A549 (cell line): ENCODE data around the gene ENTREP1. TPM values are rescaled to one million over a fixed set of nuclear protein-coding genes. Genes with fewer than 3 reads are reported as not detected.

Experiments used
- ATAC-seq, 2 experiments: fragments of 200-7000 bp in 1 of 2; fragments of >200 bp in 1 of 2; cut with Nextera tagmentation in 1 of 2; cut with Tn5 transposase in 1 of 2; 3 replicates each; pipeline versions ENCODE4 v1.8.0 to v1.9.1; 2018 to 2020; ENCODE audit warnings: mild to moderate bottlenecking in 1 of 2, moderate library complexity in 1 of 2
- CTCF ChIA-PET: fragments of 300-600 bp; sonication (Branson Sonifier 250); formaldehyde crosslinking; extraction: SDS; loops from one replicate; lab custom pipeline; 2021; ENCODE audit warnings: antibody characterized with exemption, inconsistent platforms; lab: Yijun Ruan, JAX
- POLR2A ChIA-PET: fragments of 350-600 bp; formaldehyde crosslinking; extraction: SDS; loops from one replicate; lab custom pipeline; 2021; ENCODE audit warnings: antibody characterized with exemption, inconsistent platforms; lab: Yijun Ruan, JAX
- DNase-seq, 2 experiments: peaks; one replicate each; pipeline versions ENCODE4 v3.0.0 to v3.0.0-alpha.2; 2011 to 2016; ENCODE audit warnings: low read depth in 1 of 2, low spot score in 1 of 2
- FAIRE-seq: peaks from 2 replicates; lab custom pipeline; 2011; peaks lifted over from hg19 to GRCh38; lab: Jason Lieb, UNC
- H3K27ac ChIP-seq, 2 experiments: fragments of >200 bp; sonication (Bioruptor Twin); formaldehyde crosslinking; 3 replicates each; pipeline ENCODE4 v1.5.1; 2016 to 2017
- H3K4me1 ChIP-seq: fragments of >200 bp; sonication (Bioruptor Twin); formaldehyde crosslinking; 3 replicates; pipeline ENCODE4 v1.6.1; 2016
- H3K4me2 ChIP-seq: fragments of >200 bp; sonication (Bioruptor Twin); formaldehyde crosslinking; 3 replicates; pipeline ENCODE4 v1.6.1; 2016
- H3K4me3 ChIP-seq: fragments of >200 bp; sonication (Bioruptor Twin); formaldehyde crosslinking; 3 replicates; pipeline ENCODE4 v1.5.1; 2016
- H3K9me3 ChIP-seq: fragments of >200 bp; sonication (Bioruptor Twin); formaldehyde crosslinking; 3 replicates; pipeline ENCODE4 v1.6.1; 2016
- CBX2 ChIP-seq: fragments of 200-600 bp; sonication (generic); IDR thresholded peaks from 2 replicates; pipeline ENCODE4 v1.6.1; 2016; ENCODE audit warnings: low read depth, mild to moderate bottlenecking, borderline replicate concordance
- CHD4 ChIP-seq: fragments of 200-600 bp; sonication (generic); IDR thresholded peaks from 2 replicates; pipeline ENCODE4 v1.6.1; 2016; ENCODE audit warnings: antibody characterized with exemption, mild to moderate bottlenecking, borderline replicate concordance
- E2F6 ChIP-seq: IDR thresholded peaks from 2 replicates; pipeline ENCODE4 v1.6.1; 2012; ENCODE audit warnings: low read depth, borderline replicate concordance
- EHMT2 ChIP-seq: fragments of 200-600 bp; sonication (generic); IDR thresholded peaks from 2 replicates; pipeline ENCODE4 v1.6.1; 2016; ENCODE audit warnings: antibody characterized with exemption, low read depth, mild to moderate bottlenecking, moderate library complexity
- ESRRA ChIP-seq: fragments of 150-350 bp; IDR thresholded peaks from 2 replicates; pipeline ENCODE4 v1.6.1; 2014; ENCODE audit warnings: mild to moderate bottlenecking, low read length, borderline replicate concordance
- FOSL2 ChIP-seq, 2 experiments: fragments of 450-650 bp in 1 of 2; fragments of >200 bp in 1 of 2; sonication (Bioruptor Twin) in 1 of 2; formaldehyde crosslinking; IDR thresholded peaks; 2 replicates each; pipeline versions ENCODE4 v1.5.0 to v1.6.1; 2016 to 2020; ENCODE audit warnings: mild to moderate bottlenecking in 1 of 2, moderate library complexity in 1 of 2
- HOXA7 ChIP-seq: fragments of 250-450 bp; sonication (Bioruptor Pico); IDR thresholded peaks from 2 replicates; pipeline ENCODE4 v1.5.0; 2020; ENCODE audit warnings: mild to moderate bottlenecking, moderate library complexity
- HOXB5 ChIP-seq: fragments of 250-450 bp; sonication (Bioruptor Pico); IDR thresholded peaks from 2 replicates; pipeline ENCODE4 v1.5.0; 2020; ENCODE audit warnings: mild to moderate bottlenecking, moderate library complexity
- JUN ChIP-seq, 2 experiments: fragments of >200 bp; sonication (Bioruptor Twin); formaldehyde crosslinking; IDR thresholded peaks; 2 replicates in 1 of 2; 3 replicates in 1 of 2; pipeline ENCODE4 v1.6.1; 2016 to 2017
- JUNB ChIP-seq: fragments of >200 bp; sonication (Bioruptor Twin); formaldehyde crosslinking; IDR thresholded peaks from 2 replicates; pipeline ENCODE4 v1.6.1; 2016
- NR3C1 ChIP-seq: fragments of >200 bp; sonication (Bioruptor Twin); formaldehyde crosslinking; IDR thresholded peaks from 3 replicates; pipeline ENCODE4 v1.6.1; 2017
- RCOR1 ChIP-seq: fragments of 150-350 bp; IDR thresholded peaks from 2 replicates; pipeline ENCODE4 v1.6.1; 2014; ENCODE audit warnings: antibody characterized with exemption, low read length, low read depth
- TP53 ChIP-seq: fragments of 250-450 bp; sonication (Bioruptor Pico); IDR thresholded peaks from 2 replicates; pipeline ENCODE4 v1.5.0; 2021; ENCODE audit warnings: mild to moderate bottlenecking, moderate library complexity
- ZFP36 ChIP-seq: fragments of 450-650 bp; IDR thresholded peaks from 2 replicates; pipeline ENCODE4 v1.6.1; 2014; ENCODE audit warnings: borderline replicate concordance; ENCODE audit not compliant: partially characterized antibody
- WGBS: methylation state at CpG from one replicate; pipeline ENCODE4 v1.1.6; 2017; ENCODE audit errors: missing lambda C conversion rate; 5-methylcytosine and 5-hydroxymethylcytosine counted together
- polyA plus RNA-seq, 4 experiments: library from polyadenylated mRNA; depleted of rRNA in 3 of 4; stranded (reverse); fragments of >200 nt; fragmentation: RNase III in 1 of 4; extraction: RNeasy Plus Mini Kit Qiagen cat#74134 plus additional on column Dnase treatment in 1 of 4; gene quantifications; 2 replicates in 3 of 4; 3 replicates in 1 of 4; pipeline ENCODE4 v1.2.3, GENCODE V29; 2011 to 2017
- TF ChIP-seq, protein P1 (sequence below): IDR thresholded peaks from 2 replicates; pipeline ENCODE4 v1.6.1; 2012
- TF ChIP-seq, protein P2 (sequence below): IDR thresholded peaks from 2 replicates; pipeline ENCODE4 v1.6.1; 2012
- TF ChIP-seq, protein P3 (sequence below): fragments of 250-450 bp; sonication (Bioruptor Pico); IDR thresholded peaks from 2 replicates; pipeline ENCODE4 v1.5.0; 2021; ENCODE audit warnings: mild to moderate bottlenecking, moderate library complexity, borderline replicate concordance

The ENTREP1 gene
- polyA plus RNA-seq, 2 of the 4 experiments (the other 2 are of a cell fraction) = 0.03 to 0.09 TPM

DNA sequence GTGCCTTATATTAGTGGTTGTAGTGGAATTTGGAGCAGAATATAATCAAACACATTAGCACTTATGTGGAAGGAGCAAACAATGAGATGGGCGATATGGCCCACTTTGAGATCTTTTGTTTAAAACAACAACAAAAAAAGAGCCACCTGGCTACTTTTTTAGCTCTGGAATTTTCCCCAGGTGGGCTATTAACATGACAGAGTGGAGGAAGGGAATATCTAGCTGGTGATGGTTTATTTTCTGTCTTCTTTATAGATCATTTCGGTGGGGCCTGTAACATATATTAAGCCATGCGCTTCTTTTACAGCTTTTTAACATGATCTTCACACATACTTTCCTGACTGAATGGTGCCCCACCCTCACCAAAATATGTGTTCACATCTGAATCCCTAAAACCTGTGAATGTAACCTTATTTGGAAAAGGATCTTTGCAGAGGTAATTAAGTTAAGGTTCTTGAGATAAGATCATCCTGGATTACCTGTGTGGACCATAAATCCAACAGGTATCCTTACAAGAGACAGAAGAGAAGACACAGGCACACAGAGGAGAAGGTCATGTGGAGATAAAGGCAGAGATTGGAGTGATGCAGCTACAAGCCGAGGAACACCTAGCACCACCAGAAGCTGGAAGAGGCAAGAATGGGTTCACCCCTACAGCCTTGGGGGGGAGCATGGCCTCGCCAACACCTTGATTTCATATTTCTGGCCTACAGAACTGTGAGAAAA is 16.6 kb upstream of the ENTREP1 start:
- CTCF ChIA-PET = no interaction called here
- H3K27ac ChIP-seq = no peak overlapping the region
- DNase-seq (no peak), ATAC-seq (no peak), FAIRE-seq (no peak)
- no peak overlapping the region for H3K4me2 ChIP-seq
- no peaks in the 10 kb centered on the region for H3K4me1 ChIP-seq
- 45% methylated on average over 5 of the region's 5 CpGs for WGBS
- peaks cover 5% of the 10 kb centered on the region; the same call in 1 of the 3 replicates for H3K9me3 ChIP-seq
- no peak overlapping the region for H3K4me3 ChIP-seq
- TF ChIP-seq ESRRA = no peak
- no peak for TF ChIP-seq JUN (IDR thresholded peaks at IDR 0.05)
- TF ChIP-seq CHD4 = no peak
- TF ChIP-seq, protein P1, sequence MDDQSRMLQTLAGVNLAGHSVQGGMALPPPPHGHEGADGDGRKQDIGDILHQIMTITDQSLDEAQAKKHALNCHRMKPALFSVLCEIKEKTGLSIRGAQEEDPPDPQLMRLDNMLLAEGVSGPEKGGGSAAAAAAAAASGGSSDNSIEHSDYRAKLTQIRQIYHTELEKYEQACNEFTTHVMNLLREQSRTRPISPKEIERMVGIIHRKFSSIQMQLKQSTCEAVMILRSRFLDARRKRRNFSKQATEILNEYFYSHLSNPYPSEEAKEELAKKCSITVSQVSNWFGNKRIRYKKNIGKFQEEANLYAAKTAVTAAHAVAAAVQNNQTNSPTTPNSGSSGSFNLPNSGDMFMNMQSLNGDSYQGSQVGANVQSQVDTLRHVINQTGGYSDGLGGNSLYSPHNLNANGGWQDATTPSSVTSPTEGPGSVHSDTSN = no peak
- TF ChIP-seq TP53 (CRISPR knock-in tag) = no peak
- TF ChIP-seq HOXB5 = no peak
- TF ChIP-seq, protein P2, sequence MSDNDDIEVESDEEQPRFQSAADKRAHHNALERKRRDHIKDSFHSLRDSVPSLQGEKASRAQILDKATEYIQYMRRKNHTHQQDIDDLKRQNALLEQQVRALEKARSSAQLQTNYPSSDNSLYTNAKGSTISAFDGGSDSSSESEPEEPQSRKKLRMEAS = no peak
- no peak for TF ChIP-seq RCOR1
- TF ChIP-seq NR3C1 = no peak
- TF ChIP-seq E2F6 = no peak
- TF ChIP-seq, protein P3, sequence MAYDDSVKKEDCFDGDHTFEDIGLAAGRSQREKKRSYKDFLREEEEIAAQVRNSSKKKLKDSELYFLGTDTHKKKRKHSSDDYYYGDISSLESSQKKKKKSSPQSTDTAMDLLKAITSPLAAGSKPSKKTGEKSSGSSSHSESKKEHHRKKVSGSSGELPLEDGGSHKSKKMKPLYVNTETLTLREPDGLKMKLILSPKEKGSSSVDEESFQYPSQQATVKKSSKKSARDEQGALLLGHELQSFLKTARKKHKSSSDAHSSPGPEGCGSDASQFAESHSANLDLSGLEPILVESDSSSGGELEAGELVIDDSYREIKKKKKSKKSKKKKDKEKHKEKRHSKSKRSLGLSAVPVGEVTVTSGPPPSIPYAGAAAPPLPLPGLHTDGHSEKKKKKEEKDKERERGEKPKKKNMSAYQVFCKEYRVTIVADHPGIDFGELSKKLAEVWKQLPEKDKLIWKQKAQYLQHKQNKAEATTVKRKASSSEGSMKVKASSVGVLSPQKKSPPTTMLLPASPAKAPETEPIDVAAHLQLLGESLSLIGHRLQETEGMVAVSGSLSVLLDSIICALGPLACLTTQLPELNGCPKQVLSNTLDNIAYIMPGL (CRISPR knock-in tag) = no peak
- TF ChIP-seq FOSL2 (IDR thresholded peaks at IDR 0.05) = no peak
- no peak for TF ChIP-seq FOSL2 (CRISPR knock-in tag; IDR thresholded peaks at IDR 0.05)
- no peak for TF ChIP-seq CBX2
- POLR2A ChIA-PET = no interaction called here

GRCh38 chr9:69313175-69313574 is 11.8 kb upstream of the ENTREP1 start:
- Histone ChIP-seq H3K4me1 (no peaks in the 10 kb centered on the region), H3K9me3 (peaks cover 5% of the 10 kb centered on the region; the same call in 2 of the 3 replicates), H3K4me2 (no peak overlapping the region), H3K27ac (no peak overlapping the region)
- POLR2A ChIA-PET = no interaction called here
- CTCF ChIA-PET = no interaction called here
- ATAC-seq (no peak), FAIRE-seq (no peak)
- no peak for TF ChIP-seq HOXA7 (CRISPR knock-in tag)
- TF ChIP-seq CBX2 = no peak
- peak; percentile 35 for TF ChIP-seq ZFP36
- TF ChIP-seq JUNB = no peak
- TF ChIP-seq EHMT2 = no peak
- no peak for TF ChIP-seq ESRRA
- TF ChIP-seq, protein P3 (CRISPR knock-in tag) = no peak
- TF ChIP-seq, all 56 proteins: peak for 1
- no peak for DNase-seq
- H3K4me3 ChIP-seq = no peak overlapping the region
